AG09319 (cell line): Measurements from ENCODE around the gene NLGN1.

Source experiments
- DNase-seq: peaks from one replicate; pipeline ENCODE4 v3.0.0-alpha.2; 2010; ENCODE audit warnings: low read depth; ENCODE audit errors: extremely low read depth
- CTCF ChIP-seq: IDR thresholded peaks from 2 replicates; pipeline ENCODE4 v1.5.1; 2011; ENCODE audit warnings: low read depth, mild to moderate bottlenecking, inconsistent platforms, low read length, moderate library complexity

The NLGN1 gene

GRCh38 chr3:173744479-173744878 is 346.9 kb downstream of the NLGN1 start:
- no peak for DNase-seq
- no peak for TF ChIP-seq CTCF

GRCh38 chr3:173744895-173745294 is 347.4 kb downstream of the NLGN1 start:
- no peak for TF ChIP-seq CTCF
- DNase-seq: no peak

- no peak for DNase-seq
- no peak for TF ChIP-seq CTCF
Observed at GRCh38 chr3:173745952-173746682, 348.6 kb downstream of the NLGN1 start.

DNA sequence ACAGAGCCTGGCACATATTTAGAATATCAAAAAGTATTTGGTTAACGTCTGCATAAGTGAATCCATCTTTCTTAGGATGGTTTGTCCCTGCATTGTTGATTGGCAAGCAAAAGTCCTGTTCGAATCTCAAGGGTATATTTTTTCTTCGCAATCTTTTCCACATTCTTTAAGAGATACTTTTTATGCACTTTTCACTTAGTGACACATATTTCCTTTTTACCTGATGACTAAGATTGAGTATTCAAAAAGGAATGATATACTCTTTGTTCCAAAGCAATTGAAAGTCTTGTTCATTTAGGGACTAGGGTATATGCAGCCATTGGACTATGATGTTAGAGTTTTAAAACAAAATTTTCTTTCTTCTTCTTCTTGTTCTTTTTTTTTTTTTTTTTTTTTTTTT is 349.9 kb downstream of the NLGN1 start:
- no peak for TF ChIP-seq CTCF
- DNase-seq: no peak

- TF ChIP-seq CTCF: no peak
- DNase-seq: no peak
Observed at GRCh38 chr3:173748105-173748504, 350.6 kb downstream of the NLGN1 start.

DNA sequence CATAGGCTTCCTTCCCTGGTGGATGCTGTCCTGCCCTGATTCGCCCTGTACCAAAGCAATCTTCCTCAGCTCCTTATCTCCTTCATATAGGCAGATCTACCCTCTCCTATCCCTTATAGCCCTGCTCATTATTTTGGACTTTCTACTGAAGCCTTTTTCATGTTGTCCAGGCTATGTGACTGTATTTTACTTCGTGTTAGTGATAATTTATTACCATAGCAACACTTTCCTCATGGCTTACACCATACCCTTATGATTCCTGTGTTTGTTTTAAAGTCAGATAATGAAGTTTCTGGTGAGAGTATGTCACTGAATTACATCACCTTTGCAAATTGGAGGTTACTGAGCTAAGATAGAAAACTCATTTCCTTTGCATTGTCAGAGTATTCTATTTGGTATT is 352.6 kb downstream of the NLGN1 start:
- DNase-seq: no peak
- TF ChIP-seq CTCF: no peak

- DNase-seq: no peak
- no peak for TF ChIP-seq CTCF
Observed at GRCh38 chr3:173750591-173750990, 353.0 kb downstream of the NLGN1 start.
